Endothelial cell of umbilical vein (primary cell): Measurements from ENCODE around the gene MN1. TPM values are rescaled to one million over a fixed set of nuclear protein-coding genes. Genes with fewer than 3 reads are reported as not detected.
A peak's percentile ranks its signal among the peaks of the same experiment; 100 is the strongest.

ENCODE experiments used
- BruUV-seq: library from RNA; stranded (reverse); fragments of 400-500 nt; replicated peaks from 2 replicates; lab custom pipeline; 2021; lab: Mats Ljungman, UMichigan
- CTCF ChIA-PET: fragments of 300-600, 350-600 bp; sonication (Branson Sonifier 250); formaldehyde crosslinking; loops from one replicate; lab custom pipeline; 2021; ENCODE audit warnings: antibody characterized with exemption, inconsistent platforms; lab: Charles Lee
- POLR2A ChIA-PET: fragments of 300-600, 350-600 bp; sonication (Branson Sonifier 250); formaldehyde crosslinking; loops from one replicate; lab custom pipeline; 2021; ENCODE audit warnings: antibody characterized with exemption, inconsistent platforms; lab: Charles Lee
- DNase-seq: peaks from one replicate; pipeline ENCODE4 v3.0.0-alpha.2; 2011; ENCODE audit warnings: low read depth, low spot score
- FAIRE-seq: peaks from 2 replicates; lab custom pipeline; 2011; peaks lifted over from hg19 to GRCh38; lab: Jason Lieb, UNC
- H2AFZ ChIP-seq: 2 replicates; pipeline ENCODE4 v1.6.0; 2012; ENCODE audit warnings: low read depth, low read length, control low read depth, inconsistent platforms
- H3K27ac ChIP-seq: 2 replicates; pipeline ENCODE4 v1.5.1; 2011; ENCODE audit warnings: low read depth, mild to moderate bottlenecking, control low read depth, low read length, moderate library complexity; ENCODE audit not compliant: insufficient read depth
- H3K27me3 ChIP-seq, 2 experiments: 2 replicates each; pipeline versions ENCODE4 v1.6.0 to v1.6.1; 2011; ENCODE audit warnings: low read length in 2 of 2, mixed read lengths in 1 of 2; ENCODE audit not compliant: control insufficient read depth in 2 of 2, insufficient read depth in 2 of 2
- H3K36me3 ChIP-seq, 2 experiments: 2 replicates in 1 of 2; 3 replicates in 1 of 2; pipeline ENCODE4 v1.5.1; 2011; ENCODE audit warnings: low read length in 2 of 2, mild to moderate bottlenecking in 1 of 2, moderate library complexity in 1 of 2; ENCODE audit not compliant: control insufficient read depth in 2 of 2, insufficient read depth in 2 of 2; ENCODE audit errors: extremely low read depth in 1 of 2
- H3K4me1 ChIP-seq: 3 replicates; pipeline ENCODE4 v1.5.1; 2011; ENCODE audit warnings: mild to moderate bottlenecking, low read length; ENCODE audit not compliant: control insufficient read depth, insufficient read depth; ENCODE audit errors: extremely low read depth
- H3K4me2 ChIP-seq: 2 replicates; pipeline ENCODE4 v1.6.1; 2011; ENCODE audit warnings: low read length, control low read depth, mixed read lengths; ENCODE audit not compliant: insufficient read depth
- H3K4me3 ChIP-seq, 3 experiments: fragments of 200-600 bp in 1 of 3; sonication (generic), shearing (Covaris generic) in 1 of 3; replicated peaks in 1 of 3; 2 replicates each; pipeline ENCODE4 v1.5.1; 2011 to 2016; ENCODE audit warnings: control low read depth in 3 of 3, low read length in 3 of 3, mild to moderate bottlenecking in 2 of 3, inconsistent platforms in 1 of 3, low read depth in 1 of 3, moderate library complexity in 1 of 3; ENCODE audit not compliant: insufficient read depth in 1 of 3
- H3K79me2 ChIP-seq: 2 replicates; pipeline ENCODE4 v1.6.0; 2012; ENCODE audit warnings: low read length, inconsistent platforms; ENCODE audit not compliant: control insufficient read depth, insufficient read depth
- H3K9ac ChIP-seq: replicated peaks from 2 replicates; pipeline ENCODE3; 2011; ENCODE audit warnings: low read length, control low read depth; ENCODE audit not compliant: insufficient read depth; ENCODE audit errors: extremely low read depth
- H3K9me1 ChIP-seq: replicated peaks from 3 replicates; pipeline ENCODE4 v1.6.0; 2011; ENCODE audit warnings: mild to moderate bottlenecking, low read length; ENCODE audit not compliant: control insufficient read depth, insufficient read depth; ENCODE audit errors: extremely low read depth
- H3K9me3 ChIP-seq: replicated peaks from 2 replicates; pipeline ENCODE4 v1.5.1; 2012; ENCODE audit warnings: low read length, inconsistent platforms; ENCODE audit not compliant: control insufficient read depth, insufficient read depth
- H4K20me1 ChIP-seq: replicated peaks from 2 replicates; pipeline ENCODE3; 2011; ENCODE audit warnings: mild to moderate bottlenecking, low read length; ENCODE audit not compliant: control insufficient read depth, insufficient read depth; ENCODE audit errors: extremely low read depth
- CTCF ChIP-seq, 2 donors: IDR thresholded peaks; 1 replicate in 1 of 2; 2 replicates in 1 of 2; pipeline ENCODE4 v1.5.1; 2011; ENCODE audit warnings: low read length in 2 of 2, mild to moderate bottlenecking in 2 of 2, moderate library complexity in 2 of 2, control low read depth in 1 of 2, inconsistent platforms in 1 of 2, low read depth in 1 of 2; ENCODE audit not compliant: insufficient read depth in 1 of 2; ENCODE audit errors: extremely low read depth in 1 of 2
- EZH2 ChIP-seq: IDR thresholded peaks from 2 replicates; pipeline ENCODE4 v1.6.1; 2012; ENCODE audit warnings: borderline replicate concordance, low read depth, mild to moderate bottlenecking, moderate library complexity, low read length, inconsistent platforms; ENCODE audit not compliant: severe bottlenecking
- GATA2 ChIP-seq: IDR thresholded peaks from 2 replicates; pipeline ENCODE4 v1.7.0; 2011; ENCODE audit warnings: low read depth, mild to moderate bottlenecking, moderate library complexity, mixed read lengths, low read length; ENCODE audit not compliant: insufficient read length, insufficient read depth
- JUN ChIP-seq: IDR thresholded peaks from 2 replicates; pipeline ENCODE4 v1.6.1; 2011; ENCODE audit warnings: borderline replicate concordance, low read depth; ENCODE audit not compliant: insufficient read length, insufficient read depth
- MYC ChIP-seq: IDR thresholded peaks from one replicate; pipeline ENCODE4 v1.6.1; 2011; ENCODE audit warnings: mild to moderate bottlenecking, low read depth, low read length
- dilution Hi-C: fragments of 300-500 bp; cut with MboI; formaldehyde crosslinking; loops from one replicate; pipeline ENCODE4 v1.15.0; 2019; ENCODE audit warnings: low sequenced_read_pairs; ENCODE audit not compliant: extremely low pct_ligation_motif_present
- intact Hi-C: fragments of 100-400 bp; cut with micrococcal nuclease; formaldehyde crosslinking; loops from one replicate; pipeline ENCODE4 v1.10.0; 2022
- polyA plus RNA-seq, 4 experiments: library from polyadenylated mRNA; depleted of rRNA in 3 of 4; stranded (reverse) in 3 of 4; unstranded in 1 of 4; fragments of >200 nt; gene quantifications; 2 replicates each; pipeline versions ENCODE4 v1.2.1 to v1.2.3, GENCODE V29; 2011 to 2012; ENCODE audit warnings: missing spikeins in 1 of 4
- total RNA-seq: library from RNA; stranded (reverse); gene quantifications from 2 replicates; pipeline ENCODE4 v1.2.3, GENCODE V29; 2021

The MN1 gene
- total and polyA plus RNA-seq, 2 donors (not counting 3 experiments of a cell fraction or from before 2014, with no cell fraction given) = 3.8 to 5.2 TPM

DNA sequence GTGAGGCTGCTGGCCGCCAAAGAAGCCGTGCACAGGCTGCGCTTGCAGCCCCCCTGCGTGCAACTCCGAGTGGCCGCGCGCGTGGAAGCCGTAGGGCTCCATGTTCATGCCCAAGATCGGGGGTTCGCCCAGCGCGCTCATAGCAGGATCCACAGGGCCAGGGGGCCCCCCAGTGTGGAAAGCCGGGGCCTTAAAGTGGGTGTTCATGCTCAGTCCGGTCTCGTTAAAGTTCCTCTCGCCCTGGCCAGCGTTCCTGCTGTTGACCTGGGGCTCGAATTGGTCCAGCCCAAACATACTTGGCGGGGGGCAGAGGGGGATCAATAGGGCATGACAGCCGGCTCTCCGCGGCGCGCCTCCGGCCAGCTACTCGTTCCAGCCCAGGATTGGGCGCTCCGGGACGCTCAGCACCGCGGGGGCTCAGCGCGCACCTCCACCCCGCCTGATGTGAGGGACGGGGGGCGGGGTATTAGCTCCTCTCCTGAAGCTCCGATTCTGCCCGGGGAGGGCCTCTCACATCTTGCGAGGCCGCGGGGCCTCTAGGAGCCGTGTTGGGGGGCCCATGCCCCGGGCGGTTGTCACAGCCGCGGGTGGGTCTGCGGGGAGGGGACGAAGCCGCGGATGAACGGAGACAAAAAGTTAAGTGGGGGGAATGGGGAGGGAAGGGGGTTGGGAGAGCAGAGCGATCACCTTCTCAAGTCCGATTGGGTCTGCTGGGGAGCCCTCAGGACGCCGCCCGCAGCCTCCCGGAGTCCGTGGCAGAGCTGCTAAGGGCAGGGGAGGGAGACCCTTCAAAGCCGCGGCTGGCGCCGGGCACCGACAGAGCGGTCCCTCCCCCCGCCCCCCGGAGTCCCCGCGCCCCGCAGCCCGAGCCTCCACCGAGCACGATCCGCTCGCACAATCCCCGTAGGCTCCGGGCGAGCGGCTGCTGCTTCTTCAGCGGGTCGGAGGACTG lies 1.0 kb downstream of the MN1 start:
- ChIA-PET CTCF (interaction anchor here (0.7 to 1.6 kb wide), 4 partner anchors 103 to 1044 kb away, joined by 3 to 5 read pairs (median 4); no protein-coding TSS in a partner anchor), POLR2A (no interaction called here)
- FAIRE-seq (no peak), DNase-seq (no peak)
- Histone ChIP-seq H3K79me2 (no peaks in the 10 kb centered on the region), H3K4me3 (peak overlapping the region in 2 of 3 experiments; percentile 52 to 77), H3K36me3 (no peaks in the 10 kb centered on the region), H3K9ac (no peak overlapping the region), H2AFZ (peak overlapping the region; percentile 87), H4K20me1 (no peaks in the 10 kb centered on the region), H3K9me3 (no peaks in the 10 kb centered on the region), H3K4me2 (peak overlapping the region; percentile 71), H3K27ac (no peak overlapping the region), H3K4me1 (peaks cover 17% of the 10 kb centered on the region), H3K27me3 (peaks cover 11 to 50% of the 10 kb centered on the region in 2 experiments), H3K9me1 (no peaks in the 10 kb centered on the region)
- intact Hi-C loops (loop anchor here (1.0 to 10.0 kb wide), 12 partner anchors 113 to 1121 kb away; no protein-coding TSS in a partner anchor), dilution Hi-C loops (no loop called here)
- no peak for TF ChIP-seq JUN
- TF ChIP-seq CTCF (IDR thresholded peaks at IDR 0.05; ENCODE audit: extremely low read depth in 1 of 2, insufficient read depth in 1 of 2, low read depth in 1 of 2, low read length in 2 of 2) = no peak
- TF ChIP-seq EZH2 = peak; percentile 79
- no peak for TF ChIP-seq GATA2
- no peak for TF ChIP-seq MYC
- BruUV-seq = no TSS peak
